HepG2 (cell line): ENCODE data around the gene CD151. TPM values are rescaled to one million over a fixed set of nuclear protein-coding genes. Genes with fewer than 3 reads are reported as not detected.
A peak's percentile ranks its signal among the peaks of the same experiment; 100 is the strongest.

Source experiments
- ARID2 ChIP-seq: sonication (generic); formaldehyde crosslinking; IDR thresholded peaks from 2 replicates; pipeline ENCODE4 v1.8.1; 2022; ENCODE audit warnings: mild to moderate bottlenecking, missing genetic modification reagents, borderline replicate concordance
- DBP ChIP-seq: sonication (generic); formaldehyde crosslinking; IDR thresholded peaks from 2 replicates; pipeline ENCODE4 v1.4.0; 2020; ENCODE audit warnings: missing genetic modification reagents; ENCODE audit errors: not compliant biosample characterization
- GATAD1 ChIP-seq: IDR thresholded peaks from 2 replicates; pipeline ENCODE4 v1.6.1; 2016; ENCODE audit warnings: missing genetic modification reagents, missing compliant biosample characterization
- GATAD2A ChIP-seq: IDR thresholded peaks from 2 replicates; pipeline ENCODE4 v1.6.1; 2016
- HOXA3 ChIP-seq: sonication (generic); formaldehyde crosslinking; IDR thresholded peaks from 2 replicates; pipeline ENCODE4 v1.5.0; 2020; ENCODE audit warnings: missing genetic modification reagents
- RERE ChIP-seq: IDR thresholded peaks from 2 replicates; pipeline ENCODE4 v1.6.1; 2016; ENCODE audit warnings: low read depth, missing genetic modification reagents, missing compliant biosample characterization
- ZBTB14 ChIP-seq: sonication (generic); formaldehyde crosslinking; IDR thresholded peaks from 2 replicates; pipeline ENCODE4 v1.4.0; 2020; ENCODE audit warnings: missing genetic modification reagents
- ZNF331 ChIP-seq: sonication (generic); formaldehyde crosslinking; IDR thresholded peaks from 2 replicates; pipeline ENCODE4 v1.4.0; 2020; ENCODE audit warnings: missing genetic modification reagents
- ZNF33B ChIP-seq: sonication (generic); formaldehyde crosslinking; IDR thresholded peaks from 2 replicates; pipeline ENCODE4 v1.5.1; 2020; ENCODE audit warnings: mild to moderate bottlenecking, missing genetic modification reagents
- ZNF780A ChIP-seq: sonication (generic); formaldehyde crosslinking; IDR thresholded peaks from 2 replicates; pipeline ENCODE4 v1.8.0; 2022; ENCODE audit warnings: mild to moderate bottlenecking, missing genetic modification reagents, moderate library complexity
- ZNF883 ChIP-seq: sonication (generic); formaldehyde crosslinking; IDR thresholded peaks from 2 replicates; pipeline ENCODE4 v1.5.1; 2020; ENCODE audit warnings: mild to moderate bottlenecking, missing genetic modification reagents; ENCODE audit errors: not compliant biosample characterization
- ZSCAN9 ChIP-seq: IDR thresholded peaks from 2 replicates; pipeline ENCODE4 v1.6.1; 2016; ENCODE audit warnings: borderline replicate concordance
- polyA plus RNA-seq, 8 experiments: library from polyadenylated mRNA; depleted of rRNA in 3 of 8; stranded (reverse) in 7 of 8; unstranded in 1 of 8; fragments of >200 nt; fragmentation: Illumina TruSeq in 4 of 8; extraction: Trizol in 4 of 8; gene quantifications; 2 replicates each; pipeline versions ENCODE4 v1.2.1 to v1.2.3, GENCODE V29; 2011 to 2016; ENCODE audit warnings: low read depth in 4 of 8, missing spikeins in 1 of 8, mixed read lengths in 1 of 8; ENCODE audit not compliant: insufficient read depth in 1 of 8
- total RNA-seq, 5 experiments: library from RNA; depleted of rRNA; stranded (reverse); fragments of >200 nt; fragmentation: Illumina TruSeq; extraction: Trizol; gene quantifications; 2 replicates each; pipeline ENCODE4 v1.2.3, GENCODE V29; 2016; ENCODE audit warnings: low read depth in 1 of 5
- TF ChIP-seq, protein P1 (sequence below): sonication (generic); formaldehyde crosslinking; IDR thresholded peaks from 2 replicates; pipeline ENCODE4 v1.4.0; 2020; ENCODE audit warnings: missing genetic modification reagents, borderline replicate concordance
- TF ChIP-seq, protein P2 (sequence below): sonication (generic); formaldehyde crosslinking; IDR thresholded peaks from 2 replicates; pipeline ENCODE4 v1.4.0; 2020; ENCODE audit warnings: missing genetic modification reagents, borderline replicate concordance
- TF ChIP-seq, protein P3 (sequence below): IDR thresholded peaks from 2 replicates; pipeline ENCODE4 v1.6.1; 2016; ENCODE audit warnings: missing genetic modification reagents, missing compliant biosample characterization

Gene CD151
- total and polyA plus RNA-seq, 2 of the 13 experiments (the other 11 are each of a cell fraction or from before 2014, with no cell fraction given): 125 to 197 TPM

DNA sequence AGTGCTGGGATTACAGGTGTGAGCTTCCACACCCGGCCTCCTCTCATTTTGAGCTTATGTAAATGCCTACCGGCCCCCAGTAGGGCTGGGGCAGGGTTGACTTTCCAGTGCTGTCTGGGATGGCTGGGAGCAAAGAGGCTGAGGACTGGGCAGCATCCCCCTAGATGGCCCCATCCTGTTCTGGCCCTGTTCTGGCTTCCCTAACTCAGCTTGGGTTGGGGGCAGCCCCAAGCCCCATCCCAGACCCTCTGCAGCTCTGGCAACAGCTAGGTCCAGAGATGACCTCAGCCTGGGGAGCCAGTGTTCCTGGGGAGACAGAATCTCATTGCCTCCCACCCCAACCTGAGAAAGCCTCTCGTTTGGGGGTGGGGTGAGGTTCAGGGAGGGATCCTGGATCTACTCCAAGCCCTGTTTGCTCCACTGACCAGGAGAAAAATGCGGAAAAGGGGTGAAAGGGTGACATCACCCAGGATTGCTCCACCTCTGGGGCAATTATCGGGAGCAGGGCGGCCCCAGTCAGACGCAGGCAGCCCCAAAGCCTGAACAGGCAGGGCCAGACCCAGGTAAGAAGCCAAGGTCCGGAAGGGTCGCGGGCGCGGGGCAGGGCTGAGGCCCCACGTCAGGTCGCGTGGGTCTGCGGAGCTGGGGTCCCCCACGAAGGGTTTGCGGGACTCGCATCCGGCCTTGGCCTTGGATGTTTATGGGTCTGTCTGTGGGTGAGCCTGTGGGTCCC lies 14.2 kb upstream of the CD151 start, which contains the start of gene PNPLA2 (continued):
- TF ChIP-seq ZBTB14 (no peak), GATAD1 (CRISPR knock-in tag) (0 out of 2 replicates have a peak, but pooled peaks have one; percentile 13), DBP (CRISPR knock-in tag) (no peak), ZNF331 (CRISPR knock-in tag) (no peak), ZNF33B (peak; percentile 16; the same call in 1 of the 2 replicates), GATAD2A (peak; percentile 37; the same call in 1 of the 2 replicates), ZSCAN9 (CRISPR knock-in tag) (peak; percentile 23; the same call in 1 of the 2 replicates), RERE (CRISPR knock-in tag) (0 out of 2 replicates have a peak, but pooled peaks have one; percentile 17), HOXA3 (CRISPR knock-in tag) (peak; percentile 18; the same call in 1 of the 2 replicates), ZNF883 (peak; percentile 22), ARID2 (CRISPR knock-in tag) (no peak), ZNF780A (no peak)
- TF ChIP-seq, protein P1, sequence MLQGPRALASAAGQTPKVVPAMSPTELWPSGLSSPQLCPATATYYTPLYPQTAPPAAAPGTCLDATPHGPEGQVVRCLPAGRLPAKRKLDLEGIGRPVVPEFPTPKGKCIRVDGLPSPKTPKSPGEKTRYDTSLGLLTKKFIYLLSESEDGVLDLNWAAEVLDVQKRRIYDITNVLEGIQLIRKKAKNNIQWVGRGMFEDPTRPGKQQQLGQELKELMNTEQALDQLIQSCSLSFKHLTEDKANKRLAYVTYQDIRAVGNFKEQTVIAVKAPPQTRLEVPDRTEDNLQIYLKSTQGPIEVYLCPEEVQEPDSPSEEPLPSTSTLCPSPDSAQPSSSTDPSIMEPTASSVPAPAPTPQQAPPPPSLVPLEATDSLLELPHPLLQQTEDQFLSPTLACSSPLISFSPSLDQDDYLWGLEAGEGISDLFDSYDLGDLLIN (CRISPR knock-in tag): 0 out of 2 replicates have a peak, but pooled peaks have one; percentile 15
- TF ChIP-seq, protein P2, sequence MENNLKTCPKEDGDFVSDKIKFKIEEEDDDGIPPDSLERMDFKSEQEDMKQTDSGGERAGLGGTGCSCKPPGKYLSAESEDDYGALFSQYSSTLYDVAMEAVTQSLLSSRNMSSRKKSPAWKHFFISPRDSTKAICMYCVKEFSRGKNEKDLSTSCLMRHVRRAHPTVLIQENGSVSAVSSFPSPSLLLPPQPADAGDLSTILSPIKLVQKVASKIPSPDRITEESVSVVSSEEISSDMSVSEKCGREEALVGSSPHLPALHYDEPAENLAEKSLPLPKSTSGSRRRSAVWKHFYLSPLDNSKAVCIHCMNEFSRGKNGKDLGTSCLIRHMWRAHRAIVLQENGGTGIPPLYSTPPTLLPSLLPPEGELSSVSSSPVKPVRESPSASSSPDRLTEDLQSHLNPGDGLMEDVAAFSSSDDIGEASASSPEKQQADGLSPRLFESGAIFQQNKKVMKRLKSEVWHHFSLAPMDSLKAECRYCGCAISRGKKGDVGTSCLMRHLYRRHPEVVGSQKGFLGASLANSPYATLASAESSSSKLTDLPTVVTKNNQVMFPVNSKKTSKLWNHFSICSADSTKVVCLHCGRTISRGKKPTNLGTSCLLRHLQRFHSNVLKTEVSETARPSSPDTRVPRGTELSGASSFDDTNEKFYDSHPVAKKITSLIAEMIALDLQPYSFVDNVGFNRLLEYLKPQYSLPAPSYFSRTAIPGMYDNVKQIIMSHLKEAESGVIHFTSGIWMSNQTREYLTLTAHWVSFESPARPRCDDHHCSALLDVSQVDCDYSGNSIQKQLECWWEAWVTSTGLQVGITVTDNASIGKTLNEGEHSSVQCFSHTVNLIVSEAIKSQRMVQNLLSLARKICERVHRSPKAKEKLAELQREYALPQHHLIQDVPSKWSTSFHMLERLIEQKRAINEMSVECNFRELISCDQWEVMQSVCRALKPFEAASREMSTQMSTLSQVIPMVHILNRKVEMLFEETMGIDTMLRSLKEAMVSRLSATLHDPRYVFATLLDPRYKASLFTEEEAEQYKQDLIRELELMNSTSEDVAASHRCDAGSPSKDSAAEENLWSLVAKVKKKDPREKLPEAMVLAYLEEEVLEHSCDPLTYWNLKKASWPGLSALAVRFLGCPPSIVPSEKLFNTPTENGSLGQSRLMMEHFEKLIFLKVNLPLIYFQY: 0 out of 2 replicates have a peak, but pooled peaks have one; percentile 10
- TF ChIP-seq, protein P3, sequence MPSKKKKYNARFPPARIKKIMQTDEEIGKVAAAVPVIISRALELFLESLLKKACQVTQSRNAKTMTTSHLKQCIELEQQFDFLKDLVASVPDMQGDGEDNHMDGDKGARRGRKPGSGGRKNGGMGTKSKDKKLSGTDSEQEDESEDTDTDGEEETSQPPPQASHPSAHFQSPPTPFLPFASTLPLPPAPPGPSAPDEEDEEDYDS (CRISPR knock-in tag): peak; percentile 18; the same call in 1 of the 2 replicates
